ENCODE measurements around the gene PTPRE. TPM values are rescaled to one million over a fixed set of nuclear protein-coding genes. Genes with fewer than 3 reads are reported as not detected.

PTPRE gene
- total RNA-seq, 1 experiment from 2014 or later, result 6.8 TPM

DNA sequence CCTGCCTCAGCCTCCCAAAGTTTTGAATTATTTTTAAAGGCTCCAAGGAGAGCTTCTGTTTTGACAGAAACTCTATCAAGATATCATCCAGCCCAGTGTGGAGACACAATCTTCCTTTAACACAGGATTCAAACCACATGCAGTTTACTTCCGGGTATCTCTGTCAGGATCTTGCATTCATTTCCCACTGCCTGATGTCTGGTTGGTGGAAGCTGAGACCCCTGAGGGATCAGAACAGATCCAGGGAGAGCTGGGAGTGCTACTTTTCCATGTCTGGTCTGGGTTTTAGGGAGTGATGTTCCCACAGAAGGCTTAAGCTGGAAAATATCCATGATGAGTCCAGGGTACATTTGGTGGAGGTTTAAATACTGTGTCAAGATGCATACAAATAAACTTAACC, 16.7 kb downstream of the PTPRE start:
- DNase-seq (ENCODE audit: low read depth), result no peak

DNA sequence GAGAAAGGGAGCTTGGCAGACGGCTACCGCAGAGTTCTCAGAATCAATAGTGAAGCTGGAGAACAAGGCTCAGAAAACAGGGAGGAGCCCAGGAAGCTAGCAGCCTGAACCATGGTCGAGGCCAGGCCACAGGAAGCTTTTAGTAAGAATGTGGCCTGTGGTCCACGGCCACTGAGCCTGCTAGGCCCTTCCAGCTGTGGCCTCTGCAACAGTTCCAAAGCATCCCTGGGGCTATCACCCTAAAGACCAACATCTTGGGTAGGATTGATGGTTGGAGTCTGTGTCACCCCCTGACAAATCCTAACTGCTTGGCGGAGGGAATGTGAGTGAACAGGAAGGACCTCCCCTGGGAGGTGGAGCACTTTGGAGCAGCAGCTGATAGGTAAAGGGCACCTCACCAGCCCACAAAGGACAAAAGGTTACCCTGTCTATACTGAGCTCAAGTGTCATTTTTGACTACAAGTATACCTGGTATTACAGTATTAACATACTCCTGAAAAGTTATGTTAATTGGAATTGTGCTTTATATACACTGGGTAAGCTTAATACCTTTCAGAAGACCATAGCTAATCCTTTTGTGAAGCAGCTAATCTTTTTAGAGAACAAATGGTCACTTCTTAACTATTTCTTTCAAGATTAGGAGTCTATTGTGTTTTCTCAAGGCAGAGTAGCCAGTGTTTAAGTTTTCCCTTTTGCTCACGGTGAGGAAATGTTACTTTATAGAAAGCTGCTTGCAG, 18.7 kb downstream of the PTPRE start:
- DNase-seq (ENCODE audit: low read depth), result no peak

DNA sequence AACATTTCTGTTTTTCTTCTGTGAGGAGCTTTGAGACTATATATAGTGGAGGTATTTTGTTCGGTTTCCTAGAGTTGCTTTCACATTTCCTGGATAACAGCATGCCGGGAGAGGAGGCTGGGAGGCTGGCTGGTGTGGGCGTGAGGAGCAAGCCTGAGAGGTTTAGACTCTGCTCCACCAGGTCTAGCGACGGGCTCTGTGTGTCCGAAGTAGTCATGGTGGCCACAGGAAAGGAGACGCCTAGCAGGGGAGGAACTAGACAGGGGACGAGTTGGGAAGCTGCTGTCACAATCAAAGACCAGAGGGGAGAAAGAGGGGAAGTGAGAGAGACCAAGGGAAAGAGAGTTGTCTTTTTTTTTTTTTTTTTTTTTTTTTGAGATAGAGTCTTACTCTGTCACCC, 19.6 kb downstream of the PTPRE start:
- DNase-seq (ENCODE audit: low read depth), result no peak

DNA sequence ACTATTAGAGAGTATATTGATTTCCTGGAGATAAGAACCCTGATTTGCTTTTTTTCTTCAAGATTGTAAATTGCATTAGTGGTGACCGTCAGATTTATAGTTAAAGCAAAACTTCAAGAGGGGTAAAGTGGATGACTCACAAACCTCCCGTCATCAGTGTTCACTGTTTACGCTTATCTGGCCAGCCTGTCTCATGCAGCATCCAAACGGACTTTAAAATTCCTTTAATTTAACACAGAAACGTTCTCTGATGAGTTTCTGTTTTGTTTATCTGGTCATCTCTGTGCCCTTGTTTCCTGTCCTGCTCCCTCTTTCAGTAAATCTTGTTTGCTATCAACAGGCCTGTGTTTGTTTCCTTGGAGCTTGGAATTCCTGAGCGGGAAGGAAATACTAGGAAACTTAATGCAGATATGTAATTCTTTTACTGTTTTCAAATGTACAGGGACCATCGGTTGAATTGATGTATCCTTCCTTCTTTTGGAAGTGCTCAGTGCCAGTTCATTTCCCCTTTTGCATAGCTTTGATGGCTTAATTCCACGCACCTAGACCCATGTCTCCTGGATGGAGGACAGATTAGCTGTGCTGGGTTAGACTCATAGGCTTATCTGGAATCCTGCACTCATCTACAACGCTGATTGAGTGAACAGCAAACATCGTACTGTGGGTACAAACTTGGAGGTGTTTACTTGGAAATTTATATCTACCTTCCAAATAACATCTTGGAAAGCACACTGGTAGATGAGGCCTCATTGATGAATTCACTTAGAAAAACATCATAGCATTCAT, 21.3 kb downstream of the PTPRE start:
- peak; percentile 61 for DNase-seq (ENCODE audit: low read depth)

DNA sequence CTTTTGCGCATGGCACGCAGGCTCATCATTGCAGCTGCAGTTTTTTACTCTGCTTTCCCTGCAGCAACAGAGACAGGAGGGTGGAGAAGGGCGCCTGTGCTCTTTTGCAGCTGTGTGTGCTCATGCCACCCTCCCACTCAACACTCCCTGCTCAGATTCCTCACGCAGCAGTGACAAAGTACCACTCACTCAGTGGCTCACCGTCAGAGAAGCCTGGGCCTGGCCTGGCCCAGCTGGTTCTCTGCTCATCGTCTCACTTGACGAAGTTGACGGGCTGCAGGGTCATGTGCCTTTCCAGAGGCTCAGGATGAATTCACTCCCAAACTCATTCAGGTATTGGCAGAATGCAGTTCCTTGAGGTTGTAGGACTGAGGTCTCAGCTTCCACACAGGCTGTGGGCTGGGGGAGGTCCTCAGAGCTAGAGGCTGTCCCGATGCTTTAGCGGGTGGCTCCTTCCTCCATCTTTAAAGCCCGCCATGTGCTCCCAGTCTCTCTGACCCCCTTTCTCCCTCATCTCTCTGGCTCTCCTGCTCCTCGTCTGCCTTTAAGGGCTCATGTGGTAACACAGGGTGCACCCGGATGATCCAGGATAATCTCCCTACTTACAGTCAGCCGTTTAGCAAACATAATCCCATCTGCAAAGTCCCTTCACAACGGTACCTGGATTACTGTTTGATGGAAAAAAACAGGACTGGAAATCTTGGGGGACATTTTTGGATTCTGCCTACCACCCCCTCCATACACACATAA, 25.8 kb downstream of the PTPRE start:
- no peak for DNase-seq (ENCODE audit: low read depth)

DNA sequence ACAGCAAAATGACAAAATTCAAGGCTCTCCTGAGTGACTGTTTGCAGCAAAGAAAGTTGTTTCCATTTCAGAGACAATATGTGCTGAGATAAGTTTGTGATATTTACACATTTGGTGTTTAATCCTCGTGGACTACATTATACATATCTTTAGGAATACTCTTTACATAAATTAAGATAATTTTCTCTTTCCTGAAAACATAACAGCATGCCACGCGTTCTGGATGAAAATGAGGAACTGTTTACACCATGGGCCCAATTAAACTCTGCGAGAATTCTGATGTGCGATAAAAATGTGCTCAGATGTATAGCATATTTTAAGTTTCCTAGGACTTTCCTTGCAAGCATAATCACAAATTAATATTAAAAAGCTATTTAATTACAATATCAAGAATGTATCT, 26.4 kb downstream of the PTPRE start:
- no peak for DNase-seq (ENCODE audit: low read depth)

DNA sequence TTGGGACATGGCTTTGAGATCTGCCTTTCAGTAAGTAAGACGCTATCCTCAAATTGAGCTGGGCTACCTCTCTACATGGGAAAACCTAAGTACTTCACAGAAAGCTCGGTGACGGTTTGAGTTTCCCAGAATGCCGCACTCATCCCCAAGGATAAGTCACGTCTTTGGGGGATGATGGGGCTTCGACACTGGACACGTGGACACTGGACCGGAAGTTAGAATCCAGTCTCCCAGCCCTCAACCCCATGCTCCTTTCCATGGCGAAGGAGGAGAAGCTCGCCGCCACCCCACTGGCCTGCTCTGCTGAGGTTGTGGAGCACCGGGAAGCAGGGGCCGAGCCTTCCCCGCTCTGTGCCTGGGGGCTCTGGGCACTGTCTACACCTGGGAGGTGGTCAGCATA, 27.5 kb downstream of the PTPRE start:
- no peak for DNase-seq (ENCODE audit: low read depth)

DNA sequence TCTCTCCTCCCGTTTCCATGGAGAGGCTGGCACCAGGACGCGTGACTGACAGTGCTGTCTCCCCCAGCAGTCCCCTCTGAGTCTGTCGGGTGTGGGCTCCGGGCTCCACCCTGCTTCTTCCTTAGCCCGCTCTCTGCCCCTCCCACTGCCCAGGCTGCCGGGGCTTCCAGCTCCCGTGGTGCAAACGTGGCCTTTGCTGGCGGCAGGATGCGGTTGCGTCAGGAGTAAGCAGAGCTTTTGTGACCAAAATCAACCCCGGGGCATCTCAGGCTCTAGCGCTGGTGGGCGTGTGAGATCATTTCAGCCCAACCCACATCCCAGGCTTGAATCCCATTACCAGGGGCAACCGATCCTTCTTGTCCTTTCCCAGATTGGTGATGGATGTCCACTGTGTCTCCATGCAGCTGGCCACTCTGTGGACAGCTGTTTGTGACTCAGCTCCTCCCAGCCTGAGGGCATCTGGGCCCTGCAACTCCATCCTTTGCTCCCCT, 28.2 kb downstream of the PTPRE start:
- DNase-seq (ENCODE audit: low read depth), result peak; percentile 99

DNA sequence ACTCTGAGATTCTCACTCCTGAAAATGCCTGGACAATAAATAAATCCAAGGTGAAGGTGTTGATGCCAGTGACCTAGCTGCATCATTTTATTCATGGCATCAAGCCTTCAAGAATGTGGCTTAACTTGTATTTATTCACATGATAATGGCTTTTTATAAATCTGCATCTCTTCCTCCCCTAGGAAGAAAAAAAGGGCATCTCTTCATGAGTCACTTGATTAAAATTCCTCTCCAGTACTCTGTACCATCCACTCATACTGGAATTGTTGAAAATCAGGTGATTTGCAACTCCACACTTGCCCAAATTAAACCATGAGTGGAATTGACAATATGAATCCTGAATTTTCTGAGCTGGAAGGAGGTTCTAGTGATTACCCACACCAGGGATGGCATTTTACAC, 30.2 kb downstream of the PTPRE start:
- DNase-seq (ENCODE audit: low read depth), result peak; percentile 58

DNA sequence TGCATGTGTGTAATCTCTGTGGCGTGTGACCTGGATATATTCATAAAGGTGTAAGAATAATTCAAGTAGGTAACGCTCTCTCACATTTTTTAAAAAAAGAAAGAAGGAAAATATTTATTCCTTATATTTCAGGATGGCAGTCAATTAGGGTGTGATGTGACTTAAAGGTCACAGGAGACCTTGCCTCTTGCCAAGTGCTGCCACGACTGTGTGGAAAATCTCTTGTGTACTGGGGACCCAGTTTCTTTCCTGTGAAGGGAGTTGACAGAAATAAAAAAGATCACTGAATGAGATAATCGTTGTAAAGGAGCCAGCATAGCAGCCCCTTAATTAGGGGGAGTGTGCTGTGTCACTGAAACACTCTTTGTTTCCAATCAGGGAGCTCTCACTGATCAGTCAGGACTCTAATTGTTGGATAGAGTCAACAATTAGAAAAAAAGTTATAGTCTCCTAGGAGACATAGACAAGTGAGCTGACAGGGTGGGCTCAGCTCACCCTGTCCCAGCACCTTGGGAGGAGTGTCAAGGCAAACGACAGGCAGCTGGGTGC, 31.1 kb downstream of the PTPRE start:
- no peak for DNase-seq (ENCODE audit: low read depth)

DNA sequence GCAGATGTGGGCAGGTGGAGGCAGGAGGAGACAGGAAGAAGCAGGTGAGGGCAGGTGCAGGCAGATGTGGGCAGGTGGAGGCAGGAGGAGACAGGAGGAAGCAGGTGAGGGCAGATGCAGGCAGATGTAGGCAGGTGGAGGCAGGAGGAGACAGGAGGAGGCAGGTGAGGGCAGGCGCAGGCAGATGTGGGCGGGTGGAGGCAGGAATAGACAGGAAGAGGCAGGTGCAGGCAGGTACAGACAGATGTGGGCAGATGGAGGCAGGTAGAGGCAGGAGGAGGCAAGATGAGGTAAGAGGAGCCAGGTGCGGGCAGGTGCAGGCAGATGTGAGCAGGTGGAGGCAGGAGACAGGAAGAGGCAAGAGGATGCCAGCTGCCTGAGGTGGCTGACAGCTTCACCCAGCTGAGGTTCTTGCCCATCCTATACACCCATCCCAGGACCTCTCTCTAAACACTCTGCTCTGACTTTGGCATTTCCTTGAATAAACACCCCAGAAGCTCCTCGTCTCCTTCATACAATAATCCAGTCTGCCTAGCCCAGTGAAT, 33.0 kb downstream of the PTPRE start:
- DNase-seq (ENCODE audit: low read depth), result no peak

DNA sequence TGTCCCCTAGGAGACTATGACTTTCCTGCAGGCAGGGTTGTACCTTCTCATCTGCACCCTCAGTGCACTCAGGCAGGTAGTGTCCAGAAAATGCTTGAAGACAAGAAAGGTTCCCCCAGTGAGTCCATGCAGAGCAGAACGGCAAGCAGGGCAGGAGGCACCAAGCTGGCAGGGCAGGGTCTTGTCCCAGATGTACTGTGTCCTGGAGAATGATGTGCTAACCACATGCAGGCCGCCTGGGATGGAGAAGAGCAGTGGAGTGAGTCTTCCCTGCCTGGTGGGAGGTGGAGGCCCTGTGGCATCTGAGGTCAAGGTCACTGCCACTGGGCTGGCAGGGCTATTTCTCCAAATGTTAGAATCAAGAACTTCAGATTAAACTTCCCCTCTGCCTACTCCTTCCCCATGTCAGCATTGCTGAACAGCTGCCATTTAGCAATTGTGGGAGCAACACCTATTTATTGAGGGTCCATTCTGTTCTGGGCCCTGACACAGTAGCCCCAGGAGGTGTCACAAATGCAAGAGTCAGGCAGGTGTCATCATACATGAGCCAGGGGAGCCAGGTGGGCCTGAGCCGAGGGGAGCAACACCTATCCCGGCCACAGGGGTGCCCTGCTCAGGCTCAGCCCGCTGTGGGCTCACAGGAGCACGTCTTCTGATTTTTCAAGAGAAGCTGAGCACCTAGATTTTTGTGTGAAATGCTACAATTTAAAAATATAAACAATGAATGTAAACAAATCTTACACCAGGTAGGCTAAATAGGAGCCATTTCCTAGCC, 34.1 kb downstream of the PTPRE start:
- DNase-seq (ENCODE audit: low read depth), result no peak

DNA sequence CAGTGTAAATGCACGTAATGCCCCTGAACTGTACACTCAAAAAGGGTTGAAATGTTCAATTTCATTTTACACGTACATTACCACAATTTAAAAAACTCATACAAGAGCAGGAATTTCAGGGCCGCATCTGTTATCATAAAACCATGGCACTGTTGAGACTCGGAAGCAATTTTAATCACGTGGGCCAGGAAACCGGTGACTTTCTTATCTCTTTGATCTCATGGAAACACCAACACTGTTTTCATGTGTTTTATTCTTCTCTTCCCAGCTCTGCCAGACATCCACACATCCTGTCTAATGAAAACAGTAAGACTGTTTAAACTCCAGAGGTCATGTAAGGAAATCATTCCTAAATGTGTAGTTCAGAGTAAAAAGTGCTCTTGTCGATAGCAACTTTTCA, 35.9 kb downstream of the PTPRE start:
- no peak for DNase-seq (ENCODE audit: low read depth)

DNA sequence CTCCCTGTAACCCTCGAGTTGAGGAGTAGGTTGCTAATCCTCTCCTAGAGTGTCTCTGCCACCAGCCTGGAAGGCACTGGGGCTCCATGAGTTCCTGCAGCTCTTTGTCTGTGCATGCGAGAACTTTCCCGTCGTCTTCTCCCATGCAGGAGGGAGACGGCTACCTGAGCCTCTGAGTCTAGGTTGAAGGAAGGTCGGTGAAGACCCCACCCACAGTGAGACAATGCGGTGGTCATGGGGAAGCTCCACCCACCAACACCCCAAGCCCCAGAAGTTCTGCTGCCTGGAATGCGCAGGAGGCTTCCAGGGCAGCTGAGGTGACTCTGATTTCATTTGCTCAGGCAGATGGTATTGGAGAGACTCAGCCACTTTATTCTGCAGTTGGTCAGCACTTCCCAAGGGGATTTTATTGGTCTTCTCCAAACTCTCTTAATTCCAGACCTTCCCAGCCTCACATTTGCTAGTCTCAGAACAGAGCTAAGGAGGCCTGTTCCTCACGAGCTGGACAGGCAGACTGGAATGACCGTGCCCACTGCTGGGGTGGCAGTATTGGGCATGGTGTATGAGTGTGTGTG, 36.5 kb downstream of the PTPRE start:
- no peak for DNase-seq (ENCODE audit: low read depth)

DNA sequence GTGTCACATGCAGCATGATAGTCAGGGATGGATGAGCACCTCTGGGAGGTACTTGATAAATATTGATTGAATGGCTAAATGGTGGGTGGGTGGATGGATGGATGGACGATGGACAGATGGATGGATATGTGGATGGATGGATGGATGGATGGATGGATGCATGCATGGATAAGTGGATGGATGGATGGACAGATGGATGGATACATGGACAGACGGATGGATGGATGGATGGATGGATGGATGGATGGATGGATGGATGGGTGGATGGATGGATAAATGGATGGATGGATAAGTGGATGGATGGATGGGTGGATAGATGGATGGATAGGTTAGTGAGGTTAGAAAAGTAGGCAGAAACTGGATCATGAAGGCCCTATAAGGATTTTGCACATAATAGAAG, 37.4 kb downstream of the PTPRE start:
- no peak for DNase-seq (ENCODE audit: low read depth)

DNA sequence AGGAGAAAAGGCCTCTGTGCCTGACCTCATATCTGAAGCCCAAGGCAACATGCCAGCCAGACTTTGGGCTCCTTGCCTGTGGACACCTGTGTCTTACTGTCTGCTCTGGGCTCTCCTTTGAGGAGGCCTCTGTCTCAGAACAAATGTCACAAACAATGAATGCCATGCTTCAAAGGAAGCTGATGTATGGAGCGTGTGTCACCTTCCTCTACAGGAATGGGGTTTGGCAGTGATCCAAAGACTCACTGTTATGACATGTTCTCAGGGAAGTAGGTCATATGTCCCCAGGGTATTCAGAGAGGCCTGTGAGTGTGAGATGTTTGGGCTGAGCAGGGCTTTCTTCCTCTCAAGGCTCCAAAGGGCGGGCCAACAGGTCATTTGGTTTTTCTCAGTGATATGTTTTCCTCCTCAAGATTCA, 38.4 kb downstream of the PTPRE start:
- DNase-seq (ENCODE audit: low read depth), result peak; percentile 82

DNA sequence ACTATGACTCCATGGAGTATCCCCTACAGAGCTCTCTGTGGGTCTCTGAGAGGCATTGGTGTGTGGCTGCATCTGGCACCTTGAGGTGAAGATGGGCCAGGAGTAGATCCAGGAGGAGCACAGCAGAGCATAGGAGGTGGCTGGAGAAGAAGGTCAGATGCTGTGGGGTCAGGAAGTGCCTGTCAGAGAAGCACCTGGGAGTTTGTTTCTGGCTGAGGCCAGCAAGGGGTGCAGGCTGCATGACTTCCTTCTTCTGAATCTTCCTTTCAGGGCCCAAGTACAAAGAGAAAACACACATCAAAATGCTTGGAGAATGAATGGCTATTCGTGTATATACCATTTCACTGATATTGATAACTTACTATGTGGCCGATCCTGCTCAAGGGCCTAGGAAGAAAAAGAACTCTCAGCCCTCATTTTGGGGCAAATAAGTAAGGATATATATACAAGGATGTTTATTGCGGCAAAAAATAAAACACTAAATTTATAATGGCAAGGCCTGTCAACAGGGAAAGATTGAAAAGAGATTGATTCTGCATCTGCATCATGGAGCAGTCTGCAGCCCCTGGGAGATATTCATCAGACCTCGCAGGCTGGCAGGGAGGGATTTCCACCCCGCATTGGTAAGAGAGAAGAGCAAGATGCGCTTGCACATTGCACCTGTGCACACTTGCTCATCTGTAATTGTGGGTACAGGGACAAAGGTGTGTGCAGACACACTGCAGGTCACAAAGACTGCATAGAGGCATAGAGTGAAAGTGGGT, 39.2 kb downstream of the PTPRE start:
- DNase-seq (ENCODE audit: low read depth), result no peak

DNA sequence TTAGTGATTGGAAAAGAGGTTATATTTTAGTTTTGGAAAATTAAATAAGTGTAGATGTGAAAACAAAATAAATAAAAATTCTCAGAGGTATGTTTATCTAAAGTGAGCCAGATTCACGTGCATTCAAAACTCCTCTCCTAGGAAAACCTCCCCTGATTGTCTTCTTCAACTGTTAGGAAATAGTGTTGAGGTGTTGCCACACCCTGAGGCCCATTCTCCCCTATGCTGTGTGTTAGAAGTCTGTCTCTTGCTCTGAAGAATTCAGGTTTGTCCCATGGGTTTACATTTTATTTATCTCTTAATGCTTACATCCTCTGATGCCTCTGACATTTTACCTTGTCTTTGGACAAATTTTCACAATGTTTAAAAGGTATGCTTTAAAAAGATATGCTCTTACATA, 40.3 kb downstream of the PTPRE start:
- no peak for DNase-seq (ENCODE audit: low read depth)

DNA sequence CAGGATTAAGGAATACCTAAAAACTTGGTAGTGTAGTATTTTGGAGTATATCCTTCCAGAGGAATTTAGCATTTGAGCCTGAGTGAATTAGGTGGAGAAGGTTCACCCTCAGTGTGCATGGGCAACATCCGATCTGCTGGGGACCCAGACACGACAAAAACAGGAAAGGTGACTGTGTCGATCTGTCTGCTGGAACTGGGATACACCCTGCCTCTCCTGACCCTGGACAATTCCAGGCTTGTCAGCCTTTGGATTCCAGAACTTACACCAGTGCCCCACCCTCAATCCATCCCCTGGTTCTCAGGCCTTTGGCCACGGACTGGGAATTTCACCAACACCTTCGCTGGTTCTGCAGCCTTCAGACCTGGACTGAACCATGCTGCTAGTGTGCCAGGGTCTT, 41.9 kb downstream of the PTPRE start:
- no peak for DNase-seq (ENCODE audit: low read depth)

DNA sequence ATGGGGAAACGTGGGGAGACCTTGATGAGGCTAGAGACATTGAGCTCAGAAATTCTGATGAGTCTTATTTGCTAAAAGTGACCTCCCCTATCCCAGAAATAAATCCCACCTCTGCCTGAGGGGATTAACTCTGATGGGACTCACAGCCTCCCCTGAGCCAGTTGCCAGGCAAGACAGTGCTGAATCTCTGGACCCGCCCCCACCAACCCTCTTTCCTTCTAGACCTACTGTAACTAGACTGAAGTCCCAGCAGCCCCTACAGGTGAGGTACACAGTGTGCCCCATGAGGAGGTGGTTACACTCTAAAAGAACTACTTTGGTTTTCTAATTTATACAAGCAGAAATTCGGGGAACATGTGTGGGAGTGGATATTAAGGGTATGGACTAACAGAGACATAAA, 42.9 kb downstream of the PTPRE start:
- no peak for DNase-seq (ENCODE audit: low read depth)
